ENCODE measurements around the gene ZNF423.

Gene ZNF423

GRCh38 chr16:49495596-49496355 is 360.1 kb downstream of the ZNF423 start:
- no peak overlapping the region for H3K4me3 ChIP-seq (ENCODE audit: low read depth, low read length)
- no peak for TF ChIP-seq CTCF (IDR thresholded peaks at IDR 0.05; ENCODE audit: borderline replicate concordance, insufficient read depth, low read depth, low read length)

GRCh38 chr16:49494891-49495566 is 360.9 kb downstream of the ZNF423 start:
- H3K4me3 ChIP-seq (ENCODE audit: low read depth, low read length), result no peak overlapping the region
- TF ChIP-seq CTCF (IDR thresholded peaks at IDR 0.05; ENCODE audit: borderline replicate concordance, insufficient read depth, low read depth, low read length), result no peak

- no peak overlapping the region for H3K4me3 ChIP-seq (ENCODE audit: low read depth, low read length)
- no peak for TF ChIP-seq CTCF (IDR thresholded peaks at IDR 0.05; ENCODE audit: borderline replicate concordance, insufficient read depth, low read depth, low read length)
These were observed 361.4 kb downstream of the ZNF423 start for GRCh38 chr16:49494474-49494873.

GRCh38 chr16:49493836-49494235 is 362.1 kb downstream of the ZNF423 start:
- no peak for TF ChIP-seq CTCF (IDR thresholded peaks at IDR 0.05; ENCODE audit: borderline replicate concordance, insufficient read depth, low read depth, low read length)

GRCh38 chr16:49492896-49493626 is 362.9 kb downstream of the ZNF423 start:
- TF ChIP-seq CTCF (IDR thresholded peaks at IDR 0.05; ENCODE audit: borderline replicate concordance, insufficient read depth, low read depth, low read length), result no peak
- no peak overlapping the region for H3K4me3 ChIP-seq (ENCODE audit: low read depth, low read length)

More at GRCh38 chr16:49493836-49494235, 362.1 kb downstream of the ZNF423 start:
- H3K4me3 ChIP-seq (ENCODE audit: low read depth, low read length), result no peak overlapping the region

GRCh38 chr16:49491771-49492761 is 363.8 kb downstream of the ZNF423 start:
- H3K4me3 ChIP-seq (ENCODE audit: low read depth, low read length), result no peak overlapping the region

More at GRCh38 chr16:49491771-49492761, 363.8 kb downstream of the ZNF423 start:
- TF ChIP-seq CTCF (IDR thresholded peaks at IDR 0.05; ENCODE audit: borderline replicate concordance, insufficient read depth, low read depth, low read length), result peak; percentile 96

All from GM12875 (cell line).